Thyroid gland (tissue), 4 donors: ENCODE results near the gene BDNF.

Experiments used
- POLR2A ChIP-seq, 2 donors: fragments of 450-650 bp; IDR thresholded peaks; one replicate each; pipeline ENCODE4 v1.6.1; 2017; ENCODE audit warnings: antibody characterized with exemption in 2 of 2, mild to moderate bottlenecking in 2 of 2, moderate library complexity in 1 of 2
- TF ChIP-seq, protein P1 (sequence below), 6 experiments: fragments of 200-600 bp in 3 of 6; fragments of 450-650 bp in 3 of 6; sonication (generic) in 3 of 6; IDR thresholded peaks; one replicate each; pipeline ENCODE4 v1.5.1; 2016 to 2019; ENCODE audit warnings: antibody characterized with exemption in 6 of 6, mild to moderate bottlenecking in 2 of 6, inconsistent platforms in 1 of 6, moderate library complexity in 1 of 6

DNA sequence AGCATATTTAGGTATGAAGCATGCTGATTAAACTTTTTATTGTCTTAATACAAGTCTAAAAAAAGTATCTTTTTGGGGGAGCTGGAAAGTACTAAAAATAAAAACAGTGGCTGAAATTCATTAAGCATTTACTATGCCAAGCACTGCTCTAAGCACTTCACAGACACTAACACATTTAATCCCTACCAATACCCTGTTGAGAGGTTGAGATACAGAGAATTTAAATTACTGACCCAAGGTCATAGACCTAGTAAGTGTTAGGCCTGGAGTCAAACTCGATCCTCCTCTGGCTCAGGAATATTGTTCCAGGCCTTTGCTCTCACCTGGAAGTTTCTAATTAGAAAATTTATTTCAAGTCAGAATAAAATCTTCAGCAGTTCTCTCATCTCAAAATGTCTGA is 18.6 kb downstream of the BDNF start:
- TF ChIP-seq, protein P1, sequence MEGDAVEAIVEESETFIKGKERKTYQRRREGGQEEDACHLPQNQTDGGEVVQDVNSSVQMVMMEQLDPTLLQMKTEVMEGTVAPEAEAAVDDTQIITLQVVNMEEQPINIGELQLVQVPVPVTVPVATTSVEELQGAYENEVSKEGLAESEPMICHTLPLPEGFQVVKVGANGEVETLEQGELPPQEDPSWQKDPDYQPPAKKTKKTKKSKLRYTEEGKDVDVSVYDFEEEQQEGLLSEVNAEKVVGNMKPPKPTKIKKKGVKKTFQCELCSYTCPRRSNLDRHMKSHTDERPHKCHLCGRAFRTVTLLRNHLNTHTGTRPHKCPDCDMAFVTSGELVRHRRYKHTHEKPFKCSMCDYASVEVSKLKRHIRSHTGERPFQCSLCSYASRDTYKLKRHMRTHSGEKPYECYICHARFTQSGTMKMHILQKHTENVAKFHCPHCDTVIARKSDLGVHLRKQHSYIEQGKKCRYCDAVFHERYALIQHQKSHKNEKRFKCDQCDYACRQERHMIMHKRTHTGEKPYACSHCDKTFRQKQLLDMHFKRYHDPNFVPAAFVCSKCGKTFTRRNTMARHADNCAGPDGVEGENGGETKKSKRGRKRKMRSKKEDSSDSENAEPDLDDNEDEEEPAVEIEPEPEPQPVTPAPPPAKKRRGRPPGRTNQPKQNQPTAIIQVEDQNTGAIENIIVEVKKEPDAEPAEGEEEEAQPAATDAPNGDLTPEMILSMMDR (IDR thresholded peaks at IDR 0.05) = no peak
- no peak for TF ChIP-seq POLR2A (IDR thresholded peaks at IDR 0.05)
